Chondrocyte (in vitro differentiated cells): ENCODE data around the gene NCAM1. TPM values are rescaled to one million over a fixed set of nuclear protein-coding genes. Genes with fewer than 3 reads are reported as not detected.

ENCODE experiments used
- DNase-seq: peaks from one replicate; pipeline ENCODE4 v3.0.0; 2021; ENCODE audit warnings: mixed read lengths, low spot score
- H3K27ac Mint-ChIP-seq: one replicate; pipeline ENCODE4 v1.8.0; 2021; ENCODE audit warnings: mild to moderate bottlenecking, moderate library complexity, mixed read lengths; ENCODE audit not compliant: unreplicated experiment
- H3K27me3 Mint-ChIP-seq: 2 replicates; pipeline ENCODE4 v1.8.0; 2021; ENCODE audit warnings: low read depth, mixed read lengths
- H3K36me3 Mint-ChIP-seq: 2 replicates; pipeline ENCODE4 v1.8.0; 2021; ENCODE audit warnings: low read depth, mixed read lengths
- H3K4me1 Mint-ChIP-seq: 2 replicates; pipeline ENCODE4 v1.8.0; 2021; ENCODE audit warnings: low read depth, mild to moderate bottlenecking, mixed read lengths
- H3K4me3 Mint-ChIP-seq: one replicate; pipeline ENCODE4 v1.8.0; 2021; ENCODE audit warnings: mild to moderate bottlenecking, moderate library complexity, mixed read lengths; ENCODE audit not compliant: unreplicated experiment
- H3K9me3 Mint-ChIP-seq: 2 replicates; pipeline ENCODE4 v1.8.0; 2021; ENCODE audit warnings: low read depth, mixed read lengths
- CTCF ChIP-seq: fragments of 200-600 bp; sonication (generic); IDR thresholded peaks from 2 replicates; pipeline ENCODE4 v1.5.0; 2021; ENCODE audit warnings: antibody characterized with exemption, mild to moderate bottlenecking, moderate library complexity
- total RNA-seq: library from RNA; stranded (reverse); gene quantifications from 3 replicates; pipeline ENCODE4 v1.2.1, GENCODE V29; 2021

NCAM1 gene
- total RNA-seq, 1 donor from 2014 or later: 3.9 TPM

- Mint-ChIP-seq H3K4me3 (no peak overlapping the region), H3K4me1 (no peaks in the 10 kb centered on the region), H3K27me3 (no peaks in the 10 kb centered on the region), H3K27ac (no peak overlapping the region), H3K36me3 (no peaks in the 10 kb centered on the region), H3K9me3 (no peaks in the 10 kb centered on the region)
- TF ChIP-seq CTCF: no peak
- DNase-seq: no peak
Observed at GRCh38 chr11:113134626-113135025, 173.4 kb downstream of the NCAM1 start.

- DNase-seq: no peak
- Mint-ChIP-seq H3K27me3 (no peaks in the 10 kb centered on the region), H3K4me1 (no peaks in the 10 kb centered on the region), H3K36me3 (no peaks in the 10 kb centered on the region), H3K4me3 (no peak overlapping the region), H3K27ac (no peak overlapping the region), H3K9me3 (no peaks in the 10 kb centered on the region)
- no peak for TF ChIP-seq CTCF
Observed at GRCh38 chr11:113137713-113138529, 176.7 kb downstream of the NCAM1 start.

- Mint-ChIP-seq H3K27ac (no peak overlapping the region), H3K9me3 (no peaks in the 10 kb centered on the region), H3K4me1 (no peaks in the 10 kb centered on the region), H3K4me3 (no peak overlapping the region), H3K27me3 (no peaks in the 10 kb centered on the region), H3K36me3 (no peaks in the 10 kb centered on the region)
- no peak for DNase-seq
- TF ChIP-seq CTCF: no peak
Observed at GRCh38 chr11:113138731-113139130, 177.5 kb downstream of the NCAM1 start.

- H3K9me3 Mint-ChIP-seq: no peaks in the 10 kb centered on the region
- H3K27ac Mint-ChIP-seq: no peak overlapping the region
- H3K27me3 Mint-ChIP-seq: no peaks in the 10 kb centered on the region
- H3K36me3 Mint-ChIP-seq: no peaks in the 10 kb centered on the region
- no peak for TF ChIP-seq CTCF
- DNase-seq: no peak
- H3K4me1 Mint-ChIP-seq: no peaks in the 10 kb centered on the region
- H3K4me3 Mint-ChIP-seq: no peak overlapping the region
Observed at GRCh38 chr11:113141010-113141409, 179.8 kb downstream of the NCAM1 start.

- no peak for DNase-seq
- Mint-ChIP-seq H3K4me1 (no peaks in the 10 kb centered on the region), H3K27me3 (no peaks in the 10 kb centered on the region), H3K36me3 (no peaks in the 10 kb centered on the region), H3K4me3 (no peak overlapping the region), H3K9me3 (no peaks in the 10 kb centered on the region), H3K27ac (no peak overlapping the region)
- TF ChIP-seq CTCF: no peak
Observed at GRCh38 chr11:113142508-113142907, 181.3 kb downstream of the NCAM1 start.
